NCI-H1105 treated with DMSO at 0.1 percent for 48 hours (cell line): ENCODE measurements around the gene ADAM15.

Source experiments
- DNase-seq: peaks from one replicate; lab custom pipeline; 2025; lab: John Stamatoyannopoulos, UW

ADAM15 gene

GRCh38 chr1:155032886-155033285 lies 18.2 kb upstream of the ADAM15 start:
- no peak for DNase-seq

- no peak for DNase-seq
These were observed 17.6 kb upstream of the ADAM15 start, which contains the start of the genes DCST1 and DCST2 for GRCh38 chr1:155033524-155033923. Gene DCST1 (plus strand): TSS chr1:155033824. CDS start chr1:155034037, 213 bp downstream. Gene DCST2 (minus strand): TSS chr1:155033781. CDS start chr1:155033701, 80 bp downstream.

GRCh38 chr1:155034318-155035208 lies 16.6 kb upstream of the ADAM15 start:
- no peak for DNase-seq

GRCh38 chr1:155035936-155036335 lies 15.2 kb upstream of the ADAM15 start:
- DNase-seq: no peak

- no peak for DNase-seq
These were observed 14.1 kb upstream of the ADAM15 start for GRCh38 chr1:155037043-155037442.

- no peak for DNase-seq
These were observed 13.2 kb upstream of the ADAM15 start for GRCh38 chr1:155037851-155038441.

- no peak for DNase-seq
These were observed 12.4 kb upstream of the ADAM15 start for GRCh38 chr1:155038602-155039307.

- DNase-seq: no peak
These were observed 11.8 kb upstream of the ADAM15 start for GRCh38 chr1:155039308-155039669.

GRCh38 chr1:155040358-155041093 lies 10.6 kb upstream of the ADAM15 start:
- no peak for DNase-seq

GRCh38 chr1:155042789-155043188 lies 8.3 kb upstream of the ADAM15 start:
- no peak for DNase-seq

- DNase-seq: no peak
These were observed 7.8 kb upstream of the ADAM15 start for GRCh38 chr1:155043301-155043702.

GRCh38 chr1:155043793-155044192 lies 7.3 kb upstream of the ADAM15 start:
- DNase-seq: no peak

GRCh38 chr1:155044365-155044764 lies 6.8 kb upstream of the ADAM15 start:
- no peak for DNase-seq

- DNase-seq: peak; percentile 37
These were observed 6.1 kb upstream of the ADAM15 start for GRCh38 chr1:155044812-155045657.

GRCh38 chr1:155048449-155049334 lies 2.4 kb upstream of the ADAM15 start:
- DNase-seq: no peak

GRCh38 chr1:155049651-155050559 lies 1.2 kb upstream of the ADAM15 start:
- no peak for DNase-seq

- no peak for DNase-seq
These were observed 243 bp downstream of the ADAM15 start for GRCh38 chr1:155051342-155051776.

- peak; percentile 30 for DNase-seq
These were observed 772 bp downstream of the ADAM15 start for GRCh38 chr1:155051777-155052398.
